K562 (cell line): ENCODE results near the gene DTX2. TPM values are rescaled to one million over a fixed set of nuclear protein-coding genes. Genes with fewer than 3 reads are reported as not detected.

Experiments used
- ARID3A ChIP-seq: IDR thresholded peaks from 2 replicates; pipeline ENCODE4 v1.6.1; 2012; ENCODE audit warnings: low read depth, low read length, improper control_type of control experiment, borderline replicate concordance
- BCOR ChIP-seq: fragments of 450-650 bp; IDR thresholded peaks from 2 replicates; pipeline ENCODE4 v1.6.1; 2016
- CBX1 ChIP-seq: sonication (generic); IDR thresholded peaks from 2 replicates; pipeline ENCODE4 v1.6.1; 2016; ENCODE audit warnings: antibody characterized with exemption, low read depth, mild to moderate bottlenecking
- CLOCK ChIP-seq: fragments of 250-450 bp; sonication (Bioruptor Pico); IDR thresholded peaks from 2 replicates; pipeline ENCODE4 v1.4.0; 2020; ENCODE audit warnings: mild to moderate bottlenecking, moderate library complexity, borderline replicate concordance
- CREM ChIP-seq: IDR thresholded peaks from 2 replicates; pipeline ENCODE4 v1.6.1; 2014; ENCODE audit warnings: antibody characterized with exemption, low read depth
- KLF16 ChIP-seq: IDR thresholded peaks from 2 replicates; pipeline ENCODE4 v1.6.1; 2016; ENCODE audit warnings: antibody characterized with exemption
- MAX ChIP-seq: sonication (generic); formaldehyde crosslinking; IDR thresholded peaks from 2 replicates; pipeline ENCODE4 v1.9.0; 2022; ENCODE audit warnings: mild to moderate bottlenecking, missing genetic modification reagents
- PCBP1 ChIP-seq: fragments of 200-400 bp; formaldehyde crosslinking; IDR thresholded peaks from 2 replicates; pipeline ENCODE4 v1.6.1; 2018; ENCODE audit warnings: mild to moderate bottlenecking, low read depth, low read length; ENCODE audit not compliant: poor library complexity, severe bottlenecking
- PHF21A ChIP-seq: fragments of 450-650 bp; IDR thresholded peaks from 2 replicates; pipeline ENCODE4 v1.6.1; 2017; ENCODE audit warnings: low read depth, borderline replicate concordance
- RB1 ChIP-seq: fragments of 450-650 bp; IDR thresholded peaks from 2 replicates; pipeline ENCODE4 v1.6.1; 2017; ENCODE audit warnings: low read depth, mild to moderate bottlenecking
- YY1 ChIP-seq, 3 experiments: IDR thresholded peaks; 2 replicates each; pipeline ENCODE4 v1.6.1; 2011; ENCODE audit warnings: low read length in 2 of 3, mild to moderate bottlenecking in 2 of 3, moderate library complexity in 2 of 3, borderline replicate concordance in 1 of 3, control low read depth in 1 of 3, low read depth in 1 of 3; ENCODE audit not compliant: insufficient read depth in 3 of 3, insufficient replicate concordance in 2 of 3, control insufficient read depth in 1 of 3, insufficient read length in 1 of 3; ENCODE audit errors: extremely low read depth in 1 of 3
- ZNF143 ChIP-seq: sonication (generic); formaldehyde crosslinking; IDR thresholded peaks from 2 replicates; pipeline ENCODE4 v1.9.0; 2022; ENCODE audit warnings: mild to moderate bottlenecking, missing genetic modification reagents
- polyA plus RNA-seq, 8 experiments: library from polyadenylated mRNA; depleted of rRNA in 4 of 8; stranded (reverse) in 5 of 8; unstranded in 3 of 8; fragments of >200 nt; fragmentation: Nextera tagmentation in 2 of 8; fragmentation: Illumina TruSeq in 1 of 8; extraction: Ambion mirVana in 2 of 8; extraction: Trizol in 1 of 8; gene quantifications; 2 replicates each; pipeline versions ENCODE4 v1.2.1 to v1.2.3, GENCODE V29; 2011 to 2014; ENCODE audit warnings: inconsistent platforms in 1 of 8, missing spikeins in 1 of 8
- total RNA-seq, 7 experiments: library from RNA; depleted of rRNA in 6 of 7; stranded (reverse); fragments of >200 nt in 6 of 7; fragmentation: Illumina TruSeq in 2 of 7; extraction: Trizol in 2 of 7; gene quantifications; 2 replicates each; pipeline versions ENCODE4 v1.2.1 to v1.2.3, GENCODE V29; 2011 to 2021; ENCODE audit warnings: low replicate concordance in 1 of 7
- TF ChIP-seq, protein P1 (sequence below), 2 experiments: IDR thresholded peaks; 2 replicates each; pipeline ENCODE4 v1.6.1; 2011; ENCODE audit warnings: borderline replicate concordance in 1 of 2, control low read depth in 1 of 2, low read depth in 1 of 2, low read length in 1 of 2, mild to moderate bottlenecking in 1 of 2, mixed read lengths in 1 of 2, moderate library complexity in 1 of 2; ENCODE audit not compliant: insufficient read depth in 1 of 2, insufficient read length in 1 of 2, poor library complexity in 1 of 2, severe bottlenecking in 1 of 2; ENCODE audit errors: extremely low read depth in 1 of 2
- TF ChIP-seq, protein P2 (sequence below): fragments of 450-650 bp; IDR thresholded peaks from 2 replicates; pipeline ENCODE4 v1.6.1; 2016; ENCODE audit warnings: missing biosample characterization, missing genetic modification characterization
- TF ChIP-seq, protein P3 (sequence below): IDR thresholded peaks from 2 replicates; pipeline ENCODE4 v1.6.1; 2011; ENCODE audit warnings: borderline replicate concordance, low read depth, mild to moderate bottlenecking, moderate library complexity, low read length; ENCODE audit not compliant: insufficient read depth, poor library complexity, severe bottlenecking

DTX2 gene
- total and polyA plus RNA-seq, 9 of the 15 experiments (the other 6 are each of a cell fraction or from before 2014, with no cell fraction given) = 0.20 to 31.5 (median 9.8) TPM

GRCh38 chr7:76515999-76516443, 54.5 kb downstream of the DTX2 start (continued):
- TF ChIP-seq, protein P1, sequence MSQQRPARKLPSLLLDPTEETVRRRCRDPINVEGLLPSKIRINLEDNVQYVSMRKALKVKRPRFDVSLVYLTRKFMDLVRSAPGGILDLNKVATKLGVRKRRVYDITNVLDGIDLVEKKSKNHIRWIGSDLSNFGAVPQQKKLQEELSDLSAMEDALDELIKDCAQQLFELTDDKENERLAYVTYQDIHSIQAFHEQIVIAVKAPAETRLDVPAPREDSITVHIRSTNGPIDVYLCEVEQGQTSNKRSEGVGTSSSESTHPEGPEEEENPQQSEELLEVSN (IDR thresholded peaks at IDR 0.05; ENCODE audit: borderline replicate concordance in 1 of 2, extremely low read depth in 1 of 2, insufficient read depth in 1 of 2, insufficient read length in 1 of 2, low read depth in 1 of 2, low read length in 1 of 2, poor library complexity in 1 of 2, severe bottlenecking in 1 of 2) = peak in 1 of 2 experiments; percentile 53
- TF ChIP-seq, protein P2, sequence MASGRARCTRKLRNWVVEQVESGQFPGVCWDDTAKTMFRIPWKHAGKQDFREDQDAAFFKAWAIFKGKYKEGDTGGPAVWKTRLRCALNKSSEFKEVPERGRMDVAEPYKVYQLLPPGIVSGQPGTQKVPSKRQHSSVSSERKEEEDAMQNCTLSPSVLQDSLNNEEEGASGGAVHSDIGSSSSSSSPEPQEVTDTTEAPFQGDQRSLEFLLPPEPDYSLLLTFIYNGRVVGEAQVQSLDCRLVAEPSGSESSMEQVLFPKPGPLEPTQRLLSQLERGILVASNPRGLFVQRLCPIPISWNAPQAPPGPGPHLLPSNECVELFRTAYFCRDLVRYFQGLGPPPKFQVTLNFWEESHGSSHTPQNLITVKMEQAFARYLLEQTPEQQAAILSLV (tag) = no peak
- 0 out of 2 replicates have a peak, but pooled peaks have one; percentile 12 for TF ChIP-seq BCOR
- no peak for TF ChIP-seq PHF21A
- TF ChIP-seq RB1 = peak; percentile 60; the same call in 1 of the 2 replicates
- 0 out of 2 replicates have a peak, but pooled peaks have one; percentile 21 for TF ChIP-seq ZNF143 (CRISPR knock-in tag)
- peak in 1 of 3 experiments; percentile 16 for TF ChIP-seq YY1 (IDR thresholded peaks at IDR 0.05; ENCODE audit: borderline replicate concordance in 1 of 3, control insufficient read depth in 1 of 3, extremely low read depth in 1 of 3, insufficient read depth in 3 of 3, insufficient read length in 1 of 3, insufficient replicate concordance in 2 of 3, low read depth in 1 of 3, low read length in 2 of 3)
- TF ChIP-seq CBX1 = 0 out of 2 replicates have a peak, but pooled peaks have one; percentile 27
- TF ChIP-seq, protein P3, sequence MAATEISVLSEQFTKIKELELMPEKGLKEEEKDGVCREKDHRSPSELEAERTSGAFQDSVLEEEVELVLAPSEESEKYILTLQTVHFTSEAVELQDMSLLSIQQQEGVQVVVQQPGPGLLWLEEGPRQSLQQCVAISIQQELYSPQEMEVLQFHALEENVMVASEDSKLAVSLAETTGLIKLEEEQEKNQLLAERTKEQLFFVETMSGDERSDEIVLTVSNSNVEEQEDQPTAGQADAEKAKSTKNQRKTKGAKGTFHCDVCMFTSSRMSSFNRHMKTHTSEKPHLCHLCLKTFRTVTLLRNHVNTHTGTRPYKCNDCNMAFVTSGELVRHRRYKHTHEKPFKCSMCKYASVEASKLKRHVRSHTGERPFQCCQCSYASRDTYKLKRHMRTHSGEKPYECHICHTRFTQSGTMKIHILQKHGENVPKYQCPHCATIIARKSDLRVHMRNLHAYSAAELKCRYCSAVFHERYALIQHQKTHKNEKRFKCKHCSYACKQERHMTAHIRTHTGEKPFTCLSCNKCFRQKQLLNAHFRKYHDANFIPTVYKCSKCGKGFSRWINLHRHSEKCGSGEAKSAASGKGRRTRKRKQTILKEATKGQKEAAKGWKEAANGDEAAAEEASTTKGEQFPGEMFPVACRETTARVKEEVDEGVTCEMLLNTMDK = no peak
- peak; percentile 64 for TF ChIP-seq CREM
- no peak for TF ChIP-seq CLOCK (CRISPR knock-in tag)
- TF ChIP-seq ARID3A = no peak
- 0 out of 2 replicates have a peak, but pooled peaks have one; percentile 36 for TF ChIP-seq KLF16
- no peak for TF ChIP-seq PCBP1
- peak; percentile 56 for TF ChIP-seq MAX (CRISPR knock-in tag)
- TF ChIP-seq, all 486 proteins: peak for 30
